HCT116 (cell line): Measurements from ENCODE around the gene PXMP4. TPM values are rescaled to one million over a fixed set of nuclear protein-coding genes. Genes with fewer than 3 reads are reported as not detected.
A peak's percentile ranks its signal among the peaks of the same experiment; 100 is the strongest.

Experiments
- ATAC-seq: fragments of 200-7000 bp; cut with Tn5 transposase; 2 replicates; pipeline ENCODE4 v1.9.1; 2020; ENCODE audit warnings: mild to moderate bottlenecking, moderate library complexity
- BruUV-seq: library from RNA; stranded (reverse); fragments of 400-500 nt; replicated peaks from 2 replicates; lab custom pipeline; 2021; lab: Mats Ljungman, UMichigan
- CTCF ChIA-PET: fragments of 300-600 bp; sonication (Branson Sonifier 250); formaldehyde crosslinking; loops from one replicate; lab custom pipeline; 2021; ENCODE audit warnings: antibody characterized with exemption; lab: Charles Lee
- POLR2A ChIA-PET: fragments of 300-600, 350-600 bp; sonication (Branson Sonifier 250); formaldehyde crosslinking; loops from one replicate; lab custom pipeline; 2021; ENCODE audit warnings: antibody characterized with exemption; lab: Charles Lee
- RAD21 ChIA-PET, 2 experiments: fragments of 300-600 bp; sonication (Branson Sonifier 250); formaldehyde crosslinking; loops; one replicate each; lab custom pipeline; 2023; ENCODE audit warnings: low total read pairs in 2 of 2; ENCODE audit not compliant: uncharacterized antibody in 2 of 2, unreplicated experiment in 2 of 2, low non-redundant PET in 1 of 2; lab: Charles Lee
- DNase-seq: peaks from one replicate; pipeline ENCODE4 v3.0.0-alpha.2; 2010; ENCODE audit warnings: low read depth, low spot score
- H2AFZ ChIP-seq: fragments of 200-600 bp; shearing (Covaris generic), sonication (generic); 2 replicates; pipeline ENCODE4 v1.6.1; 2017; ENCODE audit warnings: low read depth, mixed run types, mixed read lengths, antibody characterized with exemption, low read length; ENCODE audit not compliant: poor library complexity, severe bottlenecking
- H3K27ac ChIP-seq: 2 replicates; pipeline ENCODE4 v1.5.1; 2012; ENCODE audit warnings: low read depth, low read length
- H3K27me3 ChIP-seq: fragments of 200-600 bp; sonication (generic); 2 replicates; pipeline ENCODE4 v1.6.1; 2016; ENCODE audit warnings: mixed run types, low read length, mixed read lengths; ENCODE audit not compliant: insufficient read depth
- H3K36me3 ChIP-seq, 2 experiments: fragments of 200-500 bp in 1 of 2; fragments of 200-600 bp in 1 of 2; sonication (Bioruptor generic) in 1 of 2; sonication (generic) in 1 of 2; 2 replicates each; pipeline versions ENCODE4 v1.5.1 to v1.6.1; 2014 to 2016; ENCODE audit warnings: low read length in 2 of 2, inconsistent platforms in 1 of 2, mixed read lengths in 1 of 2, mixed run types in 1 of 2; ENCODE audit not compliant: insufficient read depth in 2 of 2, control insufficient read depth in 1 of 2
- H3K4me1 ChIP-seq, 2 experiments: fragments of 200-600 bp in 1 of 2; sonication (generic) in 1 of 2; 2 replicates each; pipeline versions ENCODE4 v1.5.1 to v1.6.1; 2012 to 2017; ENCODE audit warnings: low read length in 2 of 2, inconsistent platforms in 1 of 2, mild to moderate bottlenecking in 1 of 2, mixed read lengths in 1 of 2, mixed run types in 1 of 2, moderate library complexity in 1 of 2; ENCODE audit not compliant: insufficient read depth in 2 of 2, control insufficient read depth in 1 of 2
- H3K4me2 ChIP-seq: fragments of 200-600 bp; sonication (generic); 2 replicates; pipeline ENCODE4 v1.6.1; 2017; ENCODE audit warnings: mixed run types, low read length, mixed read lengths
- H3K4me3 ChIP-seq, 2 experiments: fragments of 200-600 bp in 1 of 2; sonication (generic) in 1 of 2; replicated peaks in 1 of 2; 2 replicates each; pipeline ENCODE4 v1.5.1; 2011 to 2016; ENCODE audit warnings: low read length in 2 of 2, control low read depth in 1 of 2, low read depth in 1 of 2, mild to moderate bottlenecking in 1 of 2, mixed read lengths in 1 of 2, mixed run types in 1 of 2
- H3K79me2 ChIP-seq: fragments of 200-600 bp; sonication (generic); 2 replicates; pipeline ENCODE4 v1.6.1; 2017; ENCODE audit warnings: mild to moderate bottlenecking, mixed run types, low read length, moderate library complexity, mixed read lengths; ENCODE audit not compliant: insufficient read depth
- H3K9ac ChIP-seq: fragments of 200-600 bp; sonication (generic); 2 replicates; pipeline ENCODE4 v1.6.1; 2016; ENCODE audit warnings: low read length, mixed read lengths
- H3K9me2 ChIP-seq: fragments of 200-600 bp; sonication (generic), shearing (Covaris generic); 2 replicates; pipeline ENCODE4 v1.6.1; 2017; ENCODE audit warnings: mixed run types, mild to moderate bottlenecking, moderate library complexity; ENCODE audit not compliant: insufficient read depth
- H3K9me3 ChIP-seq, 2 experiments: fragments of 200-500 bp in 1 of 2; fragments of 200-600 bp in 1 of 2; sonication (Bioruptor generic) in 1 of 2; sonication (generic) in 1 of 2; 2 replicates each; pipeline ENCODE4 v1.6.1; 2014 to 2017; ENCODE audit warnings: low read length in 2 of 2, mixed read lengths in 2 of 2, inconsistent platforms in 1 of 2, low read depth in 1 of 2, mild to moderate bottlenecking in 1 of 2, mixed run types in 1 of 2, moderate library complexity in 1 of 2; ENCODE audit not compliant: control insufficient read depth in 1 of 2, insufficient read depth in 1 of 2
- H4K20me1 ChIP-seq: fragments of 200-600 bp; sonication (generic), shearing (Covaris generic); 2 replicates; pipeline ENCODE4 v1.6.1; 2017; ENCODE audit warnings: mixed run types, mild to moderate bottlenecking, moderate library complexity; ENCODE audit not compliant: insufficient read depth
- ATF3 ChIP-seq: IDR thresholded peaks from 2 replicates; pipeline ENCODE4 v1.6.1; 2012
- CBX3 ChIP-seq: IDR thresholded peaks from 2 replicates; pipeline ENCODE4 v1.6.1; 2012; ENCODE audit warnings: low read depth
- CTCF ChIP-seq, 3 experiments: fragments of 200-600 bp in 1 of 3; sonication (generic) in 1 of 3; IDR thresholded peaks in 2 of 3; conservative IDR thresholded peaks in 1 of 3; 2 replicates each; pipeline ENCODE4 v1.5.1; 2012 to 2017; ENCODE audit warnings: low read depth in 2 of 3, low read length in 2 of 3, antibody characterized with exemption in 1 of 3, borderline replicate concordance in 1 of 3, control low read depth in 1 of 3, mild to moderate bottlenecking in 1 of 3, mixed read lengths in 1 of 3, mixed run types in 1 of 3, moderate library complexity in 1 of 3; ENCODE audit not compliant: insufficient read depth in 1 of 3
- EGR1 ChIP-seq: IDR thresholded peaks from 2 replicates; pipeline ENCODE4 v1.6.1; 2012; ENCODE audit warnings: low read depth
- ELF1 ChIP-seq: IDR thresholded peaks from 2 replicates; pipeline ENCODE4 v1.6.1; 2012; ENCODE audit warnings: low read depth, borderline replicate concordance
- EZH2 ChIP-seq: fragments of 200-600 bp; sonication (generic); IDR thresholded peaks from 2 replicates; pipeline ENCODE4 v1.6.1; 2017; ENCODE audit warnings: antibody characterized with exemption, mixed run types
- JUND ChIP-seq: IDR thresholded peaks from 2 replicates; pipeline ENCODE4 v1.6.1; 2012
- MAX ChIP-seq: IDR thresholded peaks from 2 replicates; pipeline ENCODE4 v1.6.1; 2012
- POLR2A ChIP-seq: IDR thresholded peaks from 2 replicates; pipeline ENCODE4 v1.7.0; 2011; ENCODE audit warnings: borderline replicate concordance; ENCODE audit not compliant: insufficient read depth, insufficient read length; ENCODE audit errors: extremely low read depth
- POLR2AphosphoS5 ChIP-seq: IDR thresholded peaks from 2 replicates; pipeline ENCODE4 v1.6.1; 2011; ENCODE audit warnings: mild to moderate bottlenecking, low read depth, low read length, moderate library complexity
- SIN3A ChIP-seq: IDR thresholded peaks from 2 replicates; pipeline ENCODE4 v1.6.1; 2012; ENCODE audit warnings: low read depth
- SRF ChIP-seq: IDR thresholded peaks from 2 replicates; pipeline ENCODE4 v1.6.1; 2012; ENCODE audit warnings: low read depth
- TCF7L2 ChIP-seq: IDR thresholded peaks from 2 replicates; pipeline ENCODE4 v1.7.0; 2011; ENCODE audit warnings: borderline replicate concordance, inconsistent platforms; ENCODE audit not compliant: insufficient read depth, insufficient read length; ENCODE audit errors: extremely low read depth
- YY1 ChIP-seq: IDR thresholded peaks from 2 replicates; pipeline ENCODE4 v1.6.1; 2011; ENCODE audit warnings: low read length, low read depth, moderate library complexity, mild to moderate bottlenecking; ENCODE audit not compliant: insufficient replicate concordance; ENCODE audit errors: extremely low read depth
- ZBTB33 ChIP-seq: IDR thresholded peaks from 2 replicates; pipeline ENCODE4 v1.6.1; 2011; ENCODE audit warnings: mild to moderate bottlenecking, low read length, moderate library complexity; ENCODE audit not compliant: insufficient replicate concordance; ENCODE audit errors: extremely low read depth
- ZFX ChIP-seq: fragments of 450-650 bp; IDR thresholded peaks from 2 replicates; pipeline ENCODE4 v1.6.1; 2017
- ZNF274 ChIP-seq: fragments of 200-500 bp; sonication (Bioruptor generic); IDR thresholded peaks from 2 replicates; pipeline ENCODE4 v1.6.1; 2014; ENCODE audit warnings: mild to moderate bottlenecking, low read depth, low read length, inconsistent platforms
- intact Hi-C: fragments of 100-400 bp; cut with micrococcal nuclease; formaldehyde crosslinking; loops from 2 replicates; pipeline ENCODE4 v1.10.0; 2022
- total RNA-seq: library from RNA; stranded (reverse); gene quantifications from one replicate; pipeline ENCODE4 v1.2.1, GENCODE V29; 2021; ENCODE audit not compliant: unreplicated experiment

The PXMP4 gene
- total RNA-seq, 1 experiment from 2014 or later, result 9.6 TPM

DNA sequence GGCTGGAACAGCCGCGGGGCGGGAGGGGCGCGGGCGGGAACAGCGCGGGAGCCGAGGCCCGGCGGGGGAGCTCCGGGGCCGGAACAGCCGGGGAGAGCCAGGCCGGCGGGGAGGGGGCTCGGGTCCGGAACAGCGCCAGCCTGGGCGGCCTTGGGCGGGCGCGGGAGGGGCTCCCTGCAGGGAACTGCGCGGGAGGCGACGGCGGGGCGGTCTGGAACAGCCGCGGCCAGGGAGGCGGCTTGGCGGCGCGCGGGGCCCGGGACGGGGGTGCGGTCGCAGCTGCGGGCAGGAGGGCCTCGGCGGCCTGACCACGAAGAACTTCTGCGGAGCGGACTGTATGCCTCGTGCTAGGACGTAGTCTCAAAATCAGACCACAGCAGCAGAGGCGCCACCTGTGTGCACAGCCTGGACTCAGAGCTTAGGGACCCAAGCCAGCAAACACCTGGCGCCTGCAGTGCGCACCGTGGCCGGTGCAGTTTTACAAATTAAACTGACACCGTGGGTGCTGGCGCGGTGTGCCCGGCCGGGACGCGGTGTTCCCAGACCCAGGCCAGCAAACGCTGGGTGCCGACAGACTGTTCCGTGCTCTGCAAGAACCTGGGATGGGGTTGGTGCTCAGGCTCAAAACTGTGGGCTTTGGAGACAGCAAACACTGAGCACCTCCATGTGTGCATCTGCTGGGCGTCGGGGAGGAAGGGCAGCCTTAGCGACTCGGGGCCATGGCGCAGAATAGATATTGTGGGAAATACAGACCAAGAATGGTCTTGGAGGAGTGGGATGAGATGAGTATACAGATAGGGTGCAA lies 12.3 kb upstream of the PXMP4 start:
- Histone ChIP-seq H3K9me2 (no peaks in the 10 kb centered on the region), H3K27ac (peak overlapping the region; percentile 83), H3K9ac (peak overlapping the region; percentile 84), H3K4me2 (peak overlapping the region; percentile 100), H3K27me3 (no peaks in the 10 kb centered on the region), H2AFZ (peak overlapping the region; percentile 22), H3K36me3 (no peaks in the 10 kb centered on the region), H3K4me1 (peaks cover 23 to 30% of the 10 kb centered on the region in 2 experiments), H3K4me3 (peak overlapping the region; percentile 64 to 81), H4K20me1 (no peaks in the 10 kb centered on the region), H3K79me2 (peaks cover 11% of the 10 kb centered on the region; the same call in 1 of the 2 replicates), H3K9me3 (peaks cover 10 to 11% of the 10 kb centered on the region in 2 experiments; a peak in 2 of 4 replicates)
- intact Hi-C loops, result no loop called here
- ChIA-PET CTCF (interaction anchor here (0.6 to 0.7 kb wide), 4 partner anchors 9 to 393 kb away, joined by 3 read pairs; partner anchors contain the start of genes ACTL10 and PXMP4), RAD21 (interaction anchor here in 1 of 2 experiments (0.7 to 1.0 kb wide), 2 partner anchors 79 to 183 kb away, joined by 3 to 4 read pairs; no protein-coding TSS in a partner anchor), POLR2A (interaction anchor here (0.5 to 1.4 kb wide), 3 partner anchors 12 to 71 kb away, joined by 3 to 4 read pairs (median 4); partner anchors contain the start of gene PXMP4)
- TF ChIP-seq EZH2, result no peak
- TF ChIP-seq SIN3A, result peak; percentile 31; the same call in 1 of the 2 replicates
- 0 out of 2 replicates have a peak, but pooled peaks have one; percentile 18 for TF ChIP-seq CBX3
- TF ChIP-seq YY1, result no peak
- TF ChIP-seq EGR1, result no peak
- TF ChIP-seq JUND, result peak; percentile 49
- no peak for TF ChIP-seq ELF1
- peak; percentile 56 for TF ChIP-seq MAX
- peak; percentile 3 for TF ChIP-seq TCF7L2
- peak; percentile 35 for TF ChIP-seq POLR2A
- no peak for TF ChIP-seq ATF3
- TF ChIP-seq ZNF274, result no peak
- TF ChIP-seq SRF, result no peak
- TF ChIP-seq ZFX, result peak; percentile 83
- 0 out of 6 replicates have a peak, but pooled peaks of 1 of the 3 experiments have one; percentile 12 for TF ChIP-seq CTCF (IDR thresholded peaks at IDR 0.05 in 2 of 3, conservative IDR thresholded peaks at IDR 0.05 in 1 of 3; ENCODE audit: borderline replicate concordance in 1 of 3, insufficient read depth in 1 of 3, low read depth in 2 of 3, low read length in 2 of 3)
- TF ChIP-seq ZBTB33, result peak; percentile 90
- peak; percentile 57 for TF ChIP-seq POLR2AphosphoS5
- BruUV-seq, result TSS peak; percentile 47
- DNase-seq, result peak; percentile 57
- peak; percentile 73 for ATAC-seq
